GM12801 (cell line): ENCODE data around the gene TIMM50.

ENCODE experiments used
- CTCF ChIP-seq: IDR thresholded peaks from one replicate; pipeline ENCODE4 v1.5.1; 2011; ENCODE audit warnings: control low read depth; ENCODE audit not compliant: insufficient read length; ENCODE audit errors: extremely low read depth

Gene TIMM50

GRCh38 chr19:39480337-39481228 is at the start of gene TIMM50:
Gene TIMM50 (plus strand): TSS chr19:39480838. CDS start chr19:39480854, 16 bp downstream.
- TF ChIP-seq CTCF = no peak

- TF ChIP-seq CTCF = no peak
These were observed 48.0 kb upstream of the TIMM50 start for GRCh38 chr19:39432677-39433025.

GRCh38 chr19:39433480-39434079 is 47.1 kb upstream of the TIMM50 start:
- TF ChIP-seq CTCF = no peak

- TF ChIP-seq CTCF = no peak
These were observed 46.2 kb upstream of the TIMM50 start for GRCh38 chr19:39434123-39435076.

- no peak for TF ChIP-seq CTCF
These were observed 44.9 kb upstream of the TIMM50 start, which contains the start of gene RPS16 for GRCh38 chr19:39435499-39436349. Gene RPS16 (minus strand): TSS chr19:39435949. CDS start chr19:39435895, 54 bp downstream.

- TF ChIP-seq CTCF = no peak
These were observed 44.3 kb upstream of the TIMM50 start for GRCh38 chr19:39436350-39436716.
